H9 (cell line): ENCODE data around the gene SLC16A10. TPM values are rescaled to one million over a fixed set of nuclear protein-coding genes. Genes with fewer than 3 reads are reported as not detected.

Experiments used
- DNase-seq: peaks from one replicate; pipeline ENCODE4 v3.0.0-alpha.2; 2017
- H2AFZ ChIP-seq: one replicate; pipeline ENCODE4 v1.6.1; 2013; ENCODE audit warnings: mild to moderate bottlenecking, low read length, control low read depth, moderate library complexity
- H2AK5ac ChIP-seq: 2 replicates; pipeline ENCODE4 v1.6.1; 2013; ENCODE audit warnings: low read length, control low read depth, mixed read lengths; ENCODE audit not compliant: insufficient read length
- H2BK120ac ChIP-seq: one replicate; pipeline ENCODE4 v1.6.1; 2013; ENCODE audit warnings: low read depth, mild to moderate bottlenecking, low read length, control low read depth, inconsistent platforms; ENCODE audit not compliant: poor library complexity, severe bottlenecking
- H2BK12ac ChIP-seq: 2 replicates; pipeline ENCODE4 v1.6.1; 2013; ENCODE audit warnings: low read length, control low read depth, mixed read lengths, low read depth; ENCODE audit not compliant: insufficient read length
- H2BK15ac ChIP-seq: 2 replicates; pipeline ENCODE4 v1.6.1; 2013; ENCODE audit warnings: low read depth, low read length, control low read depth
- H2BK20ac ChIP-seq: one replicate; pipeline ENCODE4 v1.6.1; 2013; ENCODE audit warnings: low read depth, mild to moderate bottlenecking, low read length, control low read depth, inconsistent platforms; ENCODE audit not compliant: poor library complexity, severe bottlenecking
- H2BK5ac ChIP-seq: 2 replicates; pipeline ENCODE4 v1.6.1; 2013; ENCODE audit warnings: low read length, control low read depth, mixed read lengths; ENCODE audit not compliant: insufficient read length
- H3K14ac ChIP-seq: 2 replicates; pipeline ENCODE4 v1.6.1; 2013; ENCODE audit warnings: low read length, control low read depth; ENCODE audit not compliant: insufficient read depth
- H3K18ac ChIP-seq: 2 replicates; pipeline ENCODE4 v1.6.1; 2013; ENCODE audit warnings: low read depth, mild to moderate bottlenecking, mixed read lengths, low read length, control low read depth; ENCODE audit not compliant: insufficient read length
- H3K23ac ChIP-seq: 2 replicates; pipeline ENCODE4 v1.6.1; 2013; ENCODE audit warnings: low read length, control low read depth, mixed read lengths, low read depth; ENCODE audit not compliant: insufficient read length
- H3K23me2 ChIP-seq: 2 replicates; pipeline ENCODE4 v1.6.1; 2013; ENCODE audit warnings: low read depth, mild to moderate bottlenecking, mixed read lengths, low read length, control low read depth; ENCODE audit not compliant: insufficient read length, poor library complexity, severe bottlenecking
- H3K27ac ChIP-seq: 2 replicates; pipeline ENCODE4 v1.5.1; 2013; ENCODE audit warnings: low read length, control low read depth, mixed read lengths, low read depth; ENCODE audit not compliant: insufficient read length
- H3K27me3 ChIP-seq: 2 replicates; pipeline ENCODE4 v1.6.1; 2013; ENCODE audit warnings: low read length, control low read depth, inconsistent platforms; ENCODE audit not compliant: insufficient read depth
- H3K4ac ChIP-seq: 2 replicates; pipeline ENCODE4 v1.6.1; 2013; ENCODE audit warnings: low read depth, mild to moderate bottlenecking, control low read depth, inconsistent platforms, low read length, moderate library complexity
- H3K4me1 ChIP-seq: 2 replicates; pipeline ENCODE4 v1.6.1; 2013; ENCODE audit warnings: low read length, control low read depth, inconsistent platforms; ENCODE audit not compliant: insufficient read depth
- H3K4me2 ChIP-seq: 2 replicates; pipeline ENCODE4 v1.6.1; 2013; ENCODE audit warnings: low read length, control low read depth, mixed read lengths; ENCODE audit not compliant: insufficient read length, insufficient read depth
- H3K56ac ChIP-seq: 2 replicates; pipeline ENCODE4 v1.6.1; 2013; ENCODE audit warnings: low read depth, mild to moderate bottlenecking, mixed read lengths, low read length, control low read depth; ENCODE audit not compliant: insufficient read length
- H3K79me1 ChIP-seq: 2 replicates; pipeline ENCODE4 v1.6.1; 2013; ENCODE audit warnings: low read depth, mild to moderate bottlenecking, moderate library complexity, low read length, control low read depth, inconsistent platforms; ENCODE audit not compliant: insufficient read depth, poor library complexity, severe bottlenecking
- H3K79me2 ChIP-seq: 2 replicates; pipeline ENCODE4 v1.6.1; 2013; ENCODE audit warnings: low read length, control low read depth, inconsistent platforms; ENCODE audit not compliant: insufficient read depth
- H3K9ac ChIP-seq: 2 replicates; pipeline ENCODE4 v1.6.1; 2013; ENCODE audit warnings: low read length, control low read depth, mixed read lengths; ENCODE audit not compliant: insufficient read length; ENCODE audit errors: extremely low read depth
- H3K9me3 ChIP-seq: one replicate; pipeline ENCODE4 v1.6.1; 2013; ENCODE audit warnings: low read depth, low read length, inconsistent platforms; ENCODE audit not compliant: control insufficient read depth
- H3T11ph ChIP-seq: one replicate; pipeline ENCODE4 v1.6.1; 2013; ENCODE audit warnings: mild to moderate bottlenecking, low read length, control low read depth, inconsistent platforms
- H4K20me1 ChIP-seq: one replicate; pipeline ENCODE4 v1.6.1; 2013; ENCODE audit not compliant: control insufficient read depth, insufficient read length, insufficient read depth
- H4K5ac ChIP-seq: 2 replicates; pipeline ENCODE4 v1.6.1; 2013; ENCODE audit warnings: low read depth, mild to moderate bottlenecking, mixed read lengths, low read length, control low read depth; ENCODE audit not compliant: insufficient read length
- H4K8ac ChIP-seq: replicated peaks from 2 replicates; pipeline ENCODE4 v1.6.1; 2013; ENCODE audit warnings: low read length, control low read depth, mixed read lengths, low read depth; ENCODE audit not compliant: insufficient read length
- H4K91ac ChIP-seq: 2 replicates; pipeline ENCODE4 v1.6.1; 2013; ENCODE audit warnings: low read depth, mild to moderate bottlenecking, moderate library complexity, mixed read lengths, low read length, control low read depth; ENCODE audit not compliant: insufficient read length
- H3K27ac Mint-ChIP-seq, 3 experiments: 2 replicates in 2 of 3; 3 replicates in 1 of 3; pipeline ENCODE4 v1.8.0; 2020 to 2021; ENCODE audit warnings: mixed read lengths in 3 of 3, mild to moderate bottlenecking in 1 of 3, moderate library complexity in 1 of 3
- H3K27me3 Mint-ChIP-seq: 2 replicates; pipeline ENCODE4 v1.8.0; 2021; ENCODE audit warnings: low read depth, mild to moderate bottlenecking, moderate library complexity, mixed read lengths
- H3K36me3 Mint-ChIP-seq, 3 experiments: 2 replicates in 2 of 3; 3 replicates in 1 of 3; pipeline ENCODE4 v1.8.0; 2020 to 2021; ENCODE audit warnings: low read depth in 3 of 3, mixed read lengths in 3 of 3; ENCODE audit not compliant: insufficient read depth in 1 of 3
- H3K4me1 Mint-ChIP-seq, 2 experiments: 2 replicates each; pipeline ENCODE4 v1.8.0; 2020; ENCODE audit warnings: mixed read lengths in 2 of 2
- H3K4me3 Mint-ChIP-seq, 2 experiments: 2 replicates in 1 of 2; 3 replicates in 1 of 2; pipeline ENCODE4 v1.8.0; 2020 to 2021; ENCODE audit warnings: mild to moderate bottlenecking in 2 of 2, mixed read lengths in 2 of 2, moderate library complexity in 1 of 2
- H3K9me3 Mint-ChIP-seq, 2 experiments: 2 replicates in 1 of 2; 3 replicates in 1 of 2; pipeline ENCODE4 v1.8.0; 2020; ENCODE audit warnings: mild to moderate bottlenecking in 2 of 2, mixed read lengths in 2 of 2, moderate library complexity in 1 of 2
- CTCF ChIP-seq: fragments of 200-600 bp; sonication (generic); conservative IDR thresholded peaks from 3 replicates; pipeline ENCODE4 v1.8.0; 2021; ENCODE audit warnings: antibody characterized with exemption, mild to moderate bottlenecking
- WGBS: extraction: QIAGEN DNeasy Blood & Tissue Kit; methylation state at CpG from one replicate; pipeline ENCODE4 v1.1.7; 2013; ENCODE audit warnings: missing lambda C conversion rate, low lambda C conversion rate, mixed read lengths; ENCODE audit not compliant: insufficient read length; ENCODE audit errors: extremely low coverage; 5-methylcytosine and 5-hydroxymethylcytosine counted together
- total RNA-seq: library from RNA; stranded (reverse); gene quantifications from 2 replicates; pipeline ENCODE4 v1.2.1, GENCODE V29; 2021

Gene SLC16A10
- total RNA-seq, 1 experiment from 2014 or later = 11.4 TPM

DNA sequence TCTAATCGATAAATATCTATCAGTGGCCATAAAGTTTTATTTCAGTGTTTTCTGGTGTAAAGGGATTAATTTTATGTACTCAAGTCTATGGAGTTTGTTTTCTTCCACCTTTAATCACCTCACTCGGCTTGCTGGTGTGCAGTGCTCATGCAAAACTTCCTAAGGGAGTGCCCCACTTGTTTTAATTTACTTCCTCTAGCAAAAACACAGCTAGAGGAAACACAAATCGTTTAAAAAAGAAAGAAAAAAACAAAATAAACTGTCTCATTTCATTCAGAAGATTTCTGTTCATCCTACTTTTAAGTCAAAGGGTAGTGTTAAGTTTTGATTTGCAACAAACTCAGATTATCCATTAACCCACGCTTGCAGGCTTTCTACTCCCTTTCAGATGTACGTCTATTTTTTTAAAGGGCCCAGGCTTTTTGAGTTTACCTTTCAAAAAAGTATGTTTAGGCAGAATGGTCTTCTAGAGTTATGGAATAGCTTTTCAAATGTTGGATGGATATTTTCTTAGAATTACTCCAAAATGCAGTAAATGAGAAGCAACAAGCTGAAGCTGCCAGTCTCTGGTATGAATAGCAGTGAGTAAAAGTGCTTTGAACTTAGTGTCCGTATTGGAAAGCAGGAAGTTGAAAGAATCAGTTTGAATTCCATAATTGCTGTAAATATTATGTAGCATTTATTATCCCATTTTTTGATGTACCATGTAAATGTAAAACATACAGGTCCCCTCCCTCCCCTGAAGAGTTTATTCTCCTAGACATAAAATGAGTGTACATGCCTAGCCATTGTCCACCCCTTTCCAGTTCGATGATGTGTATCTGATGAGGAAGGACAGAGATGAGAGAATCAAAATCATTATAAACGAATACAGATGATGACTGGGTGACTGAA lies 113.3 kb downstream of the SLC16A10 start:
- no peak overlapping the region for H2AK5ac ChIP-seq
- Mint-ChIP-seq H3K4me1 (peaks cover 0 to 3% of the 10 kb centered on the region in 2 experiments; a peak in 2 of 4 replicates), H3K4me3 (no peak overlapping the region), H3K36me3 (no peaks in the 10 kb centered on the region; a peak in 1 of 7 replicates), H3K27me3 (no peaks in the 10 kb centered on the region), H3K9me3 (no peaks in the 10 kb centered on the region), H3K27ac (peak overlapping the region in 1 of 3 experiments; percentile 15; a peak in 1 of 7 replicates)
- H3K27ac ChIP-seq = no peak overlapping the region
- TF ChIP-seq CTCF = no peak
- H4K5ac ChIP-seq = no peak overlapping the region
- no peak overlapping the region for H2BK5ac ChIP-seq
- H2BK20ac ChIP-seq = no peak overlapping the region
- H3K4me2 ChIP-seq = no peak overlapping the region
- no peak overlapping the region for H2BK120ac ChIP-seq
- H3K14ac ChIP-seq = no peak overlapping the region
- H3K18ac ChIP-seq = no peak overlapping the region
- no peak overlapping the region for H3K23ac ChIP-seq
- no peaks in the 10 kb centered on the region for H3K79me2 ChIP-seq
- H3K9me3 ChIP-seq = no peaks in the 10 kb centered on the region
- no peaks in the 10 kb centered on the region for H4K20me1 ChIP-seq
- no peaks in the 10 kb centered on the region for H3K79me1 ChIP-seq
- H4K8ac ChIP-seq = no peak overlapping the region
- H3T11ph ChIP-seq = no peak overlapping the region
- H2BK12ac ChIP-seq = no peak overlapping the region
- no CpG with 5 or more reads among the region's 8 CpGs for WGBS
- no peaks in the 10 kb centered on the region for H3K23me2 ChIP-seq
- no peak overlapping the region for H3K4ac ChIP-seq
- H2BK15ac ChIP-seq = no peak overlapping the region
- no peak overlapping the region for H3K56ac ChIP-seq
- no peak overlapping the region for H2AFZ ChIP-seq
- no peak overlapping the region for H4K91ac ChIP-seq
- DNase-seq = no peak
- no peaks in the 10 kb centered on the region for H3K4me1 ChIP-seq
- no peaks in the 10 kb centered on the region for H3K27me3 ChIP-seq
- H3K9ac ChIP-seq = no peak overlapping the region
